Thymus (tissue), 11 donors: ENCODE measurements around the gene S100A5. TPM values are rescaled to one million over a fixed set of nuclear protein-coding genes. Genes with fewer than 3 reads are reported as not detected.

Experiments
- DNase-seq, 9 donors: peaks; one replicate each; pipeline ENCODE4 v3.0.0-alpha.2; 2013; ENCODE audit warnings: low spot score in 9 of 9, low read depth in 6 of 9, missing footprints in 1 of 9
- H3K27ac ChIP-seq, 2 donors: one replicate each; pipeline ENCODE4 v1.5.1; 2013; ENCODE audit warnings: control low read depth in 1 of 2, low read depth in 1 of 2, low read length in 1 of 2, mild to moderate bottlenecking in 1 of 2, moderate library complexity in 1 of 2
- H3K27me3 ChIP-seq, 2 donors: one replicate each; pipeline ENCODE4 v1.5.1; 2013; ENCODE audit warnings: low read length in 1 of 2; ENCODE audit not compliant: control insufficient read depth in 2 of 2, insufficient read depth in 1 of 2
- H3K36me3 ChIP-seq, 2 donors: one replicate each; pipeline ENCODE4 v1.5.1; 2013; ENCODE audit warnings: low read length in 1 of 2, mild to moderate bottlenecking in 1 of 2, moderate library complexity in 1 of 2; ENCODE audit not compliant: control insufficient read depth in 2 of 2, insufficient read depth in 2 of 2
- H3K4me1 ChIP-seq, 2 donors: one replicate each; pipeline ENCODE4 v1.5.1; 2013; ENCODE audit warnings: low read length in 2 of 2; ENCODE audit not compliant: control insufficient read depth in 2 of 2, insufficient read depth in 2 of 2
- H3K4me3 ChIP-seq, 2 donors: one replicate each; pipeline ENCODE4 v1.5.1; 2013; ENCODE audit warnings: low read length in 2 of 2, control low read depth in 1 of 2, mild to moderate bottlenecking in 1 of 2
- H3K9me3 ChIP-seq, 2 donors: one replicate each; pipeline ENCODE4 v1.5.1; 2013; ENCODE audit warnings: low read length in 1 of 2, mild to moderate bottlenecking in 1 of 2; ENCODE audit not compliant: control insufficient read depth in 2 of 2, insufficient read depth in 1 of 2
- WGBS: extraction: QIAGEN DNeasy Blood & Tissue Kit; methylation state at CpG from one replicate; pipeline ENCODE4 v1.1.7; 2013; 5-methylcytosine and 5-hydroxymethylcytosine counted together
- polyA plus RNA-seq: library from polyadenylated mRNA; stranded (reverse); fragments of 200-250 nt; gene quantifications from one replicate; pipeline ENCODE4 v1.2.3, GENCODE V29; 2013
- total RNA-seq: library from RNA; stranded (reverse); fragments of 120-200 nt; gene quantifications from one replicate; pipeline ENCODE4 v1.2.4, GENCODE V29; 2013
- donor health status: healthy.

Gene S100A5
- total and polyA plus RNA-seq, 2 donors: 0.87 TPM; not detected in 1

DNA sequence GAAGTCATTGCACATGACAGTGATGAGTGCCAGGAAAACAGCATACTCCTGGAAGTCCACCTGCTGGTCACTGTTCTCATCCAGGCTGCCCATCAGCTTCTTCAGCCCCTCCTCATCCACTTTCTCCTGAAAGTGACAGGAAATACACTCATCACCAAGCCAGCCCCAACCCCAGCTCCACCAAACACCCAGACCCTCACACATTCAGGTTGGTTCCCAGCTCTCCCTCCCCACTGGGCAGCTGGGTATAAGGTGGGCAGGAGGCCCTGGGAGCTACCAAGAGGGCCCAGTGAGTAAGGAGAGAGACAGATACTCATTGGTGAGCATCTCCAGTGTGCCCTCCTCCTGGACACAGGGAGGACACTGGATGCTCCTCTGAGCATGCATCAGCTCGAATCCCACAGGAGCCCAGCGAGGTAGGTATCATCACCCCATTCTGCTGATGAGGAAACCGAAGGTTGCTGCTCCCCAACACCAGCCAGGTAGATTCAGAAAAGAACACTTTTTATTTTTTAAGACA lies 20.8 kb upstream of the S100A5 start:
- Histone ChIP-seq H3K36me3 (no peaks in the 10 kb centered on the region), H3K4me3 (no peak overlapping the region), H3K27me3 (no peaks in the 10 kb centered on the region), H3K27ac (no peak overlapping the region), H3K9me3 (no peaks in the 10 kb centered on the region), H3K4me1 (peaks cover 0 to 16% of the 10 kb centered on the region in 2 donors)
- no peak for DNase-seq
- 98% methylated on average over 3 of the region's 3 CpGs for WGBS

DNA sequence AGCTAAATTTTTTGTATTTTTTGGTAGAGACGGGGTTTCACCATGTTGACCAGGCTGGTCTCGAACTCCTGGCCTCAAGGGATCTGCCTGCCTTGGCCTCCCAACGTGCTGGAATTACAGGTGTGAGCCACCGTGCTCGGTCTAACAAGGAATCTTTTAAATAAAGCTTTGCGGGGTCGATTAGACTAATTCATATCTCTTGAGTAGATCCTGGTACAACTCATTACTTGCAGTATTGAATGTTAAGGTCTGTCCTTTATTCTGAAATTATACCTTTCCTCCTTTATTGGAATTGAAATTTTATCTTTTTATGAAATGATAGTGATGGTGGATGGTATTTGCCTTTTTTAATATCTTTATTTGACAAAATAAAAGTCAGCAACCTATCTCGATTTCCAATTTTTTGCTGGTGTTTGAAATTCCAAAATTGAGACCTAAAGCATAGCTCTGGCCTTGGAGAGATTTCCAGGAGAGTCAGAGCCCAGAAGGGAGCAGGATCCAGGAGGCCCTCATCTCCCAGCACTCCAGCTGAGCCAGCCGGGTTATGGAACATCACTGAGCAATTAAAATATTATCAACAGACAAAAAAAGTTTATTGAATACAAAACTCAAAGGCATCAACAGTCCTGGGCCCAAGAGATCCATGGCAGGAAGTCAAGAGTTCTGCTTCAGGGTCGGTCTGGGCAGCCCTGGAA lies 20.2 kb upstream of the S100A5 start:
- H3K27ac ChIP-seq: no peak overlapping the region
- no peaks in the 10 kb centered on the region for H3K36me3 ChIP-seq
- DNase-seq: no peak
- H3K4me3 ChIP-seq: no peak overlapping the region
- no peaks in the 10 kb centered on the region for H3K27me3 ChIP-seq
- H3K9me3 ChIP-seq: no peaks in the 10 kb centered on the region
- WGBS: 95% methylated on average over 10 of the region's 10 CpGs
- peaks cover 0 to 10% of the 10 kb centered on the region in 2 donors for H3K4me1 ChIP-seq

- no peaks in the 10 kb centered on the region for H3K36me3 ChIP-seq
- no peaks in the 10 kb centered on the region for H3K9me3 ChIP-seq
- H3K27me3 ChIP-seq: no peaks in the 10 kb centered on the region
- no peak overlapping the region for H3K27ac ChIP-seq
- peaks cover 0 to 3% of the 10 kb centered on the region in 2 donors for H3K4me1 ChIP-seq
- DNase-seq: no peak
- WGBS: 98% methylated on average over 2 of the region's 2 CpGs
- no peak overlapping the region for H3K4me3 ChIP-seq
Measured at GRCh38 chr1:153560241-153560640, 19.5 kb upstream of the S100A5 start.

DNA sequence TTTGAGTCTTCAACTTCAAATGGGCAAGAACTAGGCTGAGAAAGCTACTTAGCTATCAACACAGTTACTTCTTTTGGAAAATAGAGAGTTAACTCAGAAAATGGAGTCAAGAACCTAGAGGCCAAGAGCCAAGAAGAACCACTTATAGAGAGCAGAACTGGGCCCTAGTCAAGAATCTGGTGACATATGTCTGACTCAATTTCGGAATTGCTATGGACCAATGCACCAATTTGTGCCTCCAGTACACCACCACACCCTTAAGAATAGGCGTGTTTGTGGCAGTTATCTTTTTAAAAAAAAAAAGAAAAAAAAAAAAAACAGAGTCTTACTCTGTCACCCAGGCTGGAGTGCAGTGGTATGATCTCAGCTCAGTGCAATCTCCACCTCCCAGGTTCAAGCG lies 17.1 kb upstream of the S100A5 start:
- no peak for DNase-seq
- Histone ChIP-seq H3K27ac (no peak overlapping the region), H3K9me3 (no peaks in the 10 kb centered on the region), H3K27me3 (no peaks in the 10 kb centered on the region), H3K36me3 (no peaks in the 10 kb centered on the region), H3K4me1 (no peaks in the 10 kb centered on the region), H3K4me3 (no peak overlapping the region)
- 100% methylated on average over 3 of the region's 3 CpGs for WGBS

DNA sequence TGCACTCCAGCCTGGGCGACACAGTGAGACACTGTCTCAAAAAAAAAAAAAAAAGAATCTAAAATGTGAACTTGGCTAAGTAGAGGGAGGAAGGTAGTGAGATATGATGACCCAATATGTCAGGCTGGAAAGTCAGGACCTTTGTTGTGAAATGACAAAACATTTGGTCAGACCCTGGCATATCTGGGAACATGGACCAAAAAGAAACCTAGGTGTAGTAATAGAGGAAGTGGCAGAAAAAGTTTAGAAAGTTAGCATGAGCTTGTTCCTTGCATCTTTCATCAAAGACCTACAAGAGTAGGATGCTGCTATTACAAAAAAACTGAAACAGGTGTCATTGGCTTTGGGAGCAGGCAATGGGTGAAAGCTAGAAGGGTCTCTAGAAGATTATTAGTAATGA lies 15.6 kb upstream of the S100A5 start:
- no peak overlapping the region for H3K27ac ChIP-seq
- H3K4me3 ChIP-seq: no peak overlapping the region
- no peaks in the 10 kb centered on the region for H3K36me3 ChIP-seq
- no peaks in the 10 kb centered on the region for H3K4me1 ChIP-seq
- no peaks in the 10 kb centered on the region for H3K27me3 ChIP-seq
- no peaks in the 10 kb centered on the region for H3K9me3 ChIP-seq
- DNase-seq: no peak
- WGBS: 97% methylated on average over 1 of the region's 1 CpG

GRCh38 chr1:153553830-153554541 lies 13.3 kb upstream of the S100A5 start:
- Histone ChIP-seq H3K9me3 (no peaks in the 10 kb centered on the region), H3K27me3 (no peaks in the 10 kb centered on the region), H3K4me1 (peaks cover 0 to 13% of the 10 kb centered on the region in 2 donors), H3K36me3 (no peaks in the 10 kb centered on the region), H3K4me3 (no peak overlapping the region), H3K27ac (no peak overlapping the region)
- no peak for DNase-seq
- WGBS: 63% methylated on average over 2 of the region's 2 CpGs

- peaks cover 0 to 19% of the 10 kb centered on the region in 2 donors for H3K4me1 ChIP-seq
- H3K36me3 ChIP-seq: no peaks in the 10 kb centered on the region
- H3K27ac ChIP-seq: no peak overlapping the region
- WGBS: 98% methylated on average over 12 of the region's 12 CpGs
- no peaks in the 10 kb centered on the region for H3K9me3 ChIP-seq
- no peak for DNase-seq
- H3K27me3 ChIP-seq: no peaks in the 10 kb centered on the region
- H3K4me3 ChIP-seq: no peak overlapping the region
Measured at GRCh38 chr1:153553096-153553495, 12.4 kb upstream of the S100A5 start.

DNA sequence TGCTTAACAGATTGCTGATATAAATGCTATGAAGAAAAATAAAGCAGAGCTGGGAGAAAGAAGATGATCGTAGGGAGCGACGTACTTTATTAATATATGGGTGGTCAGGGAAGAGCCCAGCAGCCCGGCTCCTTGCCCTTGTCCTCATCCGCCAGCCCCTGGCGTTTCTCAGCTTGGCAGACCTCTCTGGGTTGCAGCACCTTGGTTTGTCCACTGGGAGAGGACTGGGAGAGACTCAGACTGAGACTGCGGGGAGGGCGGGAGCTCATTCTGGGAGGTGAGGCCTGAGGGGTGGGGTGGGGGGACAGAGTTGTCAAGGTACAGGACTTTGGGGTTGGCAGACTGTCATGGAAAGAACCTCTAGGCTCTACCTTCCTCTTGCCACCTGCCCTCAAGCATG lies 11.6 kb upstream of the S100A5 start:
- Histone ChIP-seq H3K9me3 (no peaks in the 10 kb centered on the region), H3K27me3 (no peaks in the 10 kb centered on the region), H3K27ac (no peak overlapping the region), H3K36me3 (no peaks in the 10 kb centered on the region), H3K4me3 (no peak overlapping the region), H3K4me1 (peaks cover 0 to 27% of the 10 kb centered on the region in 2 donors)
- 96% methylated on average over 8 of the region's 8 CpGs for WGBS
- DNase-seq: no peak

DNA sequence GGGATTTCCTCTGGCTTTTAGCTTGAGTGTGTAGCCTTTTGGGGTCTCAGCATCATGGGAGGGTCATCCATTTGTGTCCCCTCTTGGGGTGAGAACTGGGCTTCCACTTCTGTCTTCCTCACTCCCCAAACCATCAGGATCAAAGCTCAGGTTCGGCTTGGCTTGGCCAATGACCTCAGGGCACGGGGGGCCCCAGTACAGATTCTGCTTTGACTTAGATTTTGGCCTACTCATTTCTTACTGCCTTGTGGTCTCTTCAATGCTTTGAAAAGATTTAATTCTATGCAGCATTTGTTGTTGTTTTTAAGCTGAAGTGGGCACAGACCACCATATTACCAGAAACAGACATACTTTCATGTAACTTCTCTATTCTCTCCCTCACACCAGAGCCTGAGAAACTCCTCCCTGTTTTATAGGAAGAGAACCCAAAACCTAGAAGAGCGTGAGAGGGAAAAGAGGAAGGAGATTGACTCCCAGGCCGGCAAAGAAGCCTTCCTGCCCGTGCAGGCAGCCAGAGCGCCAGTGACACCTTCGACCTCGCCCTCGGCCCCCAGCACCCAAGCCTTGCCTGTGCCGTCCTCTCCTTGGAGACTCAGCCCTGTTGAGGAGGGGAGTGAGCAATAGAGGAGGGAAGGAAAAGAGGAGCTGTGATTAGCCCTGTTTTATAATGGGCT lies 10.2 kb upstream of the S100A5 start:
- 54% methylated on average over 10 of the region's 10 CpGs for WGBS
- no peak for DNase-seq
- H3K36me3 ChIP-seq: no peaks in the 10 kb centered on the region
- no peak overlapping the region for H3K4me3 ChIP-seq
- no peaks in the 10 kb centered on the region for H3K9me3 ChIP-seq
- no peaks in the 10 kb centered on the region for H3K27me3 ChIP-seq
- H3K4me1 ChIP-seq: peaks cover 7 to 41% of the 10 kb centered on the region in 2 donors
- no peak overlapping the region for H3K27ac ChIP-seq
